H9 (cell line): ENCODE measurements around the gene MAGI1. TPM values are rescaled to one million over a fixed set of nuclear protein-coding genes. Genes with fewer than 3 reads are reported as not detected.

Source experiments
- DNase-seq: peaks from one replicate; pipeline ENCODE4 v3.0.0-alpha.2; 2017
- H2AFZ ChIP-seq: one replicate; pipeline ENCODE4 v1.6.1; 2013; ENCODE audit warnings: mild to moderate bottlenecking, low read length, control low read depth, moderate library complexity
- H2AK5ac ChIP-seq: 2 replicates; pipeline ENCODE4 v1.6.1; 2013; ENCODE audit warnings: low read length, control low read depth, mixed read lengths; ENCODE audit not compliant: insufficient read length
- H2BK120ac ChIP-seq: one replicate; pipeline ENCODE4 v1.6.1; 2013; ENCODE audit warnings: low read depth, mild to moderate bottlenecking, low read length, control low read depth, inconsistent platforms; ENCODE audit not compliant: poor library complexity, severe bottlenecking
- H2BK12ac ChIP-seq: 2 replicates; pipeline ENCODE4 v1.6.1; 2013; ENCODE audit warnings: low read length, control low read depth, mixed read lengths, low read depth; ENCODE audit not compliant: insufficient read length
- H2BK15ac ChIP-seq: 2 replicates; pipeline ENCODE4 v1.6.1; 2013; ENCODE audit warnings: low read depth, low read length, control low read depth
- H2BK20ac ChIP-seq: one replicate; pipeline ENCODE4 v1.6.1; 2013; ENCODE audit warnings: low read depth, mild to moderate bottlenecking, low read length, control low read depth, inconsistent platforms; ENCODE audit not compliant: poor library complexity, severe bottlenecking
- H2BK5ac ChIP-seq: 2 replicates; pipeline ENCODE4 v1.6.1; 2013; ENCODE audit warnings: low read length, control low read depth, mixed read lengths; ENCODE audit not compliant: insufficient read length
- H3K14ac ChIP-seq: 2 replicates; pipeline ENCODE4 v1.6.1; 2013; ENCODE audit warnings: low read length, control low read depth; ENCODE audit not compliant: insufficient read depth
- H3K18ac ChIP-seq: 2 replicates; pipeline ENCODE4 v1.6.1; 2013; ENCODE audit warnings: low read depth, mild to moderate bottlenecking, mixed read lengths, low read length, control low read depth; ENCODE audit not compliant: insufficient read length
- H3K23ac ChIP-seq: 2 replicates; pipeline ENCODE4 v1.6.1; 2013; ENCODE audit warnings: low read length, control low read depth, mixed read lengths, low read depth; ENCODE audit not compliant: insufficient read length
- H3K23me2 ChIP-seq: 2 replicates; pipeline ENCODE4 v1.6.1; 2013; ENCODE audit warnings: low read depth, mild to moderate bottlenecking, mixed read lengths, low read length, control low read depth; ENCODE audit not compliant: insufficient read length, poor library complexity, severe bottlenecking
- H3K27ac ChIP-seq: 2 replicates; pipeline ENCODE4 v1.5.1; 2013; ENCODE audit warnings: low read length, control low read depth, mixed read lengths, low read depth; ENCODE audit not compliant: insufficient read length
- H3K27me3 ChIP-seq: 2 replicates; pipeline ENCODE4 v1.6.1; 2013; ENCODE audit warnings: low read length, control low read depth, inconsistent platforms; ENCODE audit not compliant: insufficient read depth
- H3K4ac ChIP-seq: 2 replicates; pipeline ENCODE4 v1.6.1; 2013; ENCODE audit warnings: low read depth, mild to moderate bottlenecking, control low read depth, inconsistent platforms, low read length, moderate library complexity
- H3K4me1 ChIP-seq: 2 replicates; pipeline ENCODE4 v1.6.1; 2013; ENCODE audit warnings: low read length, control low read depth, inconsistent platforms; ENCODE audit not compliant: insufficient read depth
- H3K4me2 ChIP-seq: 2 replicates; pipeline ENCODE4 v1.6.1; 2013; ENCODE audit warnings: low read length, control low read depth, mixed read lengths; ENCODE audit not compliant: insufficient read length, insufficient read depth
- H3K56ac ChIP-seq: 2 replicates; pipeline ENCODE4 v1.6.1; 2013; ENCODE audit warnings: low read depth, mild to moderate bottlenecking, mixed read lengths, low read length, control low read depth; ENCODE audit not compliant: insufficient read length
- H3K79me1 ChIP-seq: 2 replicates; pipeline ENCODE4 v1.6.1; 2013; ENCODE audit warnings: low read depth, mild to moderate bottlenecking, moderate library complexity, low read length, control low read depth, inconsistent platforms; ENCODE audit not compliant: insufficient read depth, poor library complexity, severe bottlenecking
- H3K79me2 ChIP-seq: 2 replicates; pipeline ENCODE4 v1.6.1; 2013; ENCODE audit warnings: low read length, control low read depth, inconsistent platforms; ENCODE audit not compliant: insufficient read depth
- H3K9ac ChIP-seq: 2 replicates; pipeline ENCODE4 v1.6.1; 2013; ENCODE audit warnings: low read length, control low read depth, mixed read lengths; ENCODE audit not compliant: insufficient read length; ENCODE audit errors: extremely low read depth
- H3K9me3 ChIP-seq: one replicate; pipeline ENCODE4 v1.6.1; 2013; ENCODE audit warnings: low read depth, low read length, inconsistent platforms; ENCODE audit not compliant: control insufficient read depth
- H3T11ph ChIP-seq: one replicate; pipeline ENCODE4 v1.6.1; 2013; ENCODE audit warnings: mild to moderate bottlenecking, low read length, control low read depth, inconsistent platforms
- H4K20me1 ChIP-seq: one replicate; pipeline ENCODE4 v1.6.1; 2013; ENCODE audit not compliant: control insufficient read depth, insufficient read length, insufficient read depth
- H4K5ac ChIP-seq: 2 replicates; pipeline ENCODE4 v1.6.1; 2013; ENCODE audit warnings: low read depth, mild to moderate bottlenecking, mixed read lengths, low read length, control low read depth; ENCODE audit not compliant: insufficient read length
- H4K8ac ChIP-seq: replicated peaks from 2 replicates; pipeline ENCODE4 v1.6.1; 2013; ENCODE audit warnings: low read length, control low read depth, mixed read lengths, low read depth; ENCODE audit not compliant: insufficient read length
- H4K91ac ChIP-seq: 2 replicates; pipeline ENCODE4 v1.6.1; 2013; ENCODE audit warnings: low read depth, mild to moderate bottlenecking, moderate library complexity, mixed read lengths, low read length, control low read depth; ENCODE audit not compliant: insufficient read length
- H3K27ac Mint-ChIP-seq, 3 experiments: 2 replicates in 2 of 3; 3 replicates in 1 of 3; pipeline ENCODE4 v1.8.0; 2020 to 2021; ENCODE audit warnings: mixed read lengths in 3 of 3, mild to moderate bottlenecking in 1 of 3, moderate library complexity in 1 of 3
- H3K27me3 Mint-ChIP-seq: 2 replicates; pipeline ENCODE4 v1.8.0; 2021; ENCODE audit warnings: low read depth, mild to moderate bottlenecking, moderate library complexity, mixed read lengths
- H3K36me3 Mint-ChIP-seq, 3 experiments: 2 replicates in 2 of 3; 3 replicates in 1 of 3; pipeline ENCODE4 v1.8.0; 2020 to 2021; ENCODE audit warnings: low read depth in 3 of 3, mixed read lengths in 3 of 3; ENCODE audit not compliant: insufficient read depth in 1 of 3
- H3K4me1 Mint-ChIP-seq, 2 experiments: 2 replicates each; pipeline ENCODE4 v1.8.0; 2020; ENCODE audit warnings: mixed read lengths in 2 of 2
- H3K4me3 Mint-ChIP-seq, 2 experiments: 2 replicates in 1 of 2; 3 replicates in 1 of 2; pipeline ENCODE4 v1.8.0; 2020 to 2021; ENCODE audit warnings: mild to moderate bottlenecking in 2 of 2, mixed read lengths in 2 of 2, moderate library complexity in 1 of 2
- H3K9me3 Mint-ChIP-seq, 2 experiments: 2 replicates in 1 of 2; 3 replicates in 1 of 2; pipeline ENCODE4 v1.8.0; 2020; ENCODE audit warnings: mild to moderate bottlenecking in 2 of 2, mixed read lengths in 2 of 2, moderate library complexity in 1 of 2
- WGBS: extraction: QIAGEN DNeasy Blood & Tissue Kit; methylation state at CpG from one replicate; pipeline ENCODE4 v1.1.7; 2013; ENCODE audit warnings: missing lambda C conversion rate, low lambda C conversion rate, mixed read lengths; ENCODE audit not compliant: insufficient read length; ENCODE audit errors: extremely low coverage; 5-methylcytosine and 5-hydroxymethylcytosine counted together
- total RNA-seq: library from RNA; stranded (reverse); gene quantifications from 2 replicates; pipeline ENCODE4 v1.2.1, GENCODE V29; 2021
- TF ChIP-seq, protein P1 (sequence below): fragments of 200-600 bp; sonication (generic); conservative IDR thresholded peaks from 3 replicates; pipeline ENCODE4 v1.8.0; 2021; ENCODE audit warnings: antibody characterized with exemption, mild to moderate bottlenecking

MAGI1 gene
- total RNA-seq, 1 experiment from 2014 or later = 65.7 TPM

DNA sequence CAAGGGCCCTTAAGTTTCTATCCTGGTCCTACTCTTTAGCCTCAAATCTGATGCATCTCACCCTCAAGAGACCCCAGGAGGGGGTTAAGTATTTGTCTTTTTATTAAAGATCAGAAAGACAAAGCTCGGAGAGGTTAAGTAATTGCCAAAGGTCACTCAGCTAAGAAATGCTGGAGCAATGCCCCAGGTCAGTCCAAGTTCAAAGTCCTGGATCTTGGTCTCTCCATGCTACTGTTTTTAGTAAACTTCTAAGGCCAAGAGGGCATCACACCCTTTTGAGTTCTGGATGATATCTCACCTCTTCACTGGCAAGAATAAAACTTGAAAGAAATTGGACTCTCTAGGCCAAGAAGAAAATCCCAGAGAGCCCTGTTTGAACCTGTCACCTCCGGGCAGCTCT lies 488.6 kb downstream of the MAGI1 start:
- Histone ChIP-seq H3K18ac (no peak overlapping the region), H2BK12ac (no peak overlapping the region), H2BK120ac (no peak overlapping the region), H4K20me1 (no peaks in the 10 kb centered on the region), H3K4me1 (no peaks in the 10 kb centered on the region; the same call in 1 of the 2 replicates), H3K79me1 (no peaks in the 10 kb centered on the region), H4K91ac (no peak overlapping the region), H2BK5ac (no peak overlapping the region), H3K9ac (no peak overlapping the region), H3K4ac (no peak overlapping the region), H3K14ac (no peak overlapping the region), H2BK20ac (no peak overlapping the region), H3K9me3 (no peaks in the 10 kb centered on the region), H3T11ph (no peak overlapping the region), H2AK5ac (no peak overlapping the region), H2AFZ (no peak overlapping the region), H4K5ac (no peak overlapping the region), H3K23me2 (peaks cover 7% of the 10 kb centered on the region), H2BK15ac (no peak overlapping the region), H3K27me3 (no peaks in the 10 kb centered on the region), H3K79me2 (peaks cover 10% of the 10 kb centered on the region; the same call in 1 of the 2 replicates), H3K56ac (no peak overlapping the region), H3K23ac (no peak overlapping the region), H3K27ac (no peak overlapping the region), H3K4me2 (no peak overlapping the region), H4K8ac (no peak overlapping the region)
- DNase-seq = no peak
- Mint-ChIP-seq H3K36me3 (no peaks in the 10 kb centered on the region), H3K4me1 (peaks cover 45 to 54% of the 10 kb centered on the region in 2 experiments), H3K27ac (no peak overlapping the region), H3K4me3 (peak overlapping the region; percentile 75 to 91), H3K9me3 (no peaks in the 10 kb centered on the region), H3K27me3 (peaks cover 10% of the 10 kb centered on the region)
- no CpG with 5 or more reads among the region's 2 CpGs for WGBS
- TF ChIP-seq, protein P1, sequence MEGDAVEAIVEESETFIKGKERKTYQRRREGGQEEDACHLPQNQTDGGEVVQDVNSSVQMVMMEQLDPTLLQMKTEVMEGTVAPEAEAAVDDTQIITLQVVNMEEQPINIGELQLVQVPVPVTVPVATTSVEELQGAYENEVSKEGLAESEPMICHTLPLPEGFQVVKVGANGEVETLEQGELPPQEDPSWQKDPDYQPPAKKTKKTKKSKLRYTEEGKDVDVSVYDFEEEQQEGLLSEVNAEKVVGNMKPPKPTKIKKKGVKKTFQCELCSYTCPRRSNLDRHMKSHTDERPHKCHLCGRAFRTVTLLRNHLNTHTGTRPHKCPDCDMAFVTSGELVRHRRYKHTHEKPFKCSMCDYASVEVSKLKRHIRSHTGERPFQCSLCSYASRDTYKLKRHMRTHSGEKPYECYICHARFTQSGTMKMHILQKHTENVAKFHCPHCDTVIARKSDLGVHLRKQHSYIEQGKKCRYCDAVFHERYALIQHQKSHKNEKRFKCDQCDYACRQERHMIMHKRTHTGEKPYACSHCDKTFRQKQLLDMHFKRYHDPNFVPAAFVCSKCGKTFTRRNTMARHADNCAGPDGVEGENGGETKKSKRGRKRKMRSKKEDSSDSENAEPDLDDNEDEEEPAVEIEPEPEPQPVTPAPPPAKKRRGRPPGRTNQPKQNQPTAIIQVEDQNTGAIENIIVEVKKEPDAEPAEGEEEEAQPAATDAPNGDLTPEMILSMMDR = no peak
